SU-DHL-6 (cell line): ENCODE results near the gene TIRAP.

Experiments used
- H2AFZ ChIP-seq: fragments of 200-600 bp; sonication (generic); 2 replicates; pipeline ENCODE4 v1.6.1; 2014; ENCODE audit warnings: low read depth, mild to moderate bottlenecking, moderate library complexity, mixed read lengths, antibody characterized with exemption, low read length; ENCODE audit not compliant: severe bottlenecking
- H3F3A ChIP-seq: fragments of 200-600 bp; shearing (Covaris generic); 2 replicates; pipeline ENCODE4 v1.6.0; 2016; ENCODE audit warnings: antibody characterized with exemption, mild to moderate bottlenecking; ENCODE audit not compliant: insufficient read depth
- H3K27ac ChIP-seq: fragments of 200-600 bp; sonication (generic); 2 replicates; pipeline ENCODE4 v1.5.1; 2016; ENCODE audit warnings: low read depth, mild to moderate bottlenecking, low read length, moderate library complexity, mixed read lengths
- H3K27me3 ChIP-seq: fragments of 200-600 bp; sonication (generic), shearing (Covaris generic); 2 replicates; pipeline ENCODE4 v1.6.0; 2014; ENCODE audit warnings: mild to moderate bottlenecking, low read length
- H3K36me3 ChIP-seq: fragments of 200-600 bp; sonication (generic); 2 replicates; pipeline ENCODE4 v1.6.1; 2014; ENCODE audit warnings: mild to moderate bottlenecking, low read length, mixed read lengths
- H3K4me2 ChIP-seq: fragments of 300-600, 200-600 bp; shearing (Covaris generic), sonication (generic); 2 replicates; pipeline ENCODE4 v1.6.0; 2014; ENCODE audit warnings: low read length, low read depth, mild to moderate bottlenecking; ENCODE audit not compliant: poor library complexity, severe bottlenecking
- H3K4me3 ChIP-seq: fragments of 200-600 bp; sonication (generic); 2 replicates; pipeline ENCODE4 v1.5.1; 2014; ENCODE audit warnings: antibody characterized with exemption, low read length, mild to moderate bottlenecking, mixed read lengths; ENCODE audit not compliant: insufficient read depth, poor library complexity, severe bottlenecking
- H3K79me2 ChIP-seq: fragments of 200-600 bp; sonication (generic); 2 replicates; pipeline ENCODE4 v1.6.1; 2014; ENCODE audit warnings: mild to moderate bottlenecking, low read length, moderate library complexity; ENCODE audit not compliant: insufficient read depth
- H3K9ac ChIP-seq: fragments of 200-600 bp; sonication (generic); 2 replicates; pipeline ENCODE4 v1.7.0; 2014; ENCODE audit warnings: mild to moderate bottlenecking, low read length
- H3K9me2 ChIP-seq: fragments of 200-600 bp; sonication (generic); replicated peaks from 2 replicates; pipeline ENCODE4 v1.6.1; 2014; ENCODE audit warnings: low read length; ENCODE audit not compliant: insufficient read depth
- H3K9me3 ChIP-seq: fragments of 200-600 bp; sonication (generic); 2 replicates; pipeline ENCODE4 v1.6.1; 2014; ENCODE audit warnings: low read length, mixed read lengths; ENCODE audit not compliant: insufficient read depth
- H4K20me1 ChIP-seq: fragments of 200-600 bp; sonication (generic); 2 replicates; pipeline ENCODE4 v1.6.1; 2014; ENCODE audit warnings: low read depth, mild to moderate bottlenecking, antibody characterized with exemption, low read length, moderate library complexity, mixed read lengths
- EZH2phosphoT487 ChIP-seq: fragments of 200-600 bp; sonication (generic), shearing (Covaris generic); conservative IDR thresholded peaks from 2 replicates; pipeline ENCODE4 v1.6.1; 2018; ENCODE audit warnings: mild to moderate bottlenecking, antibody characterized with exemption, low read length, moderate library complexity, mixed read lengths
- TF ChIP-seq, protein P1 (sequence below): fragments of 200-600 bp; sonication (generic); IDR thresholded peaks from one replicate; pipeline ENCODE4 v1.5.1; 2017; ENCODE audit warnings: antibody characterized with exemption, mild to moderate bottlenecking, low read length, moderate library complexity; ENCODE audit not compliant: insufficient read depth, poor library complexity, severe bottlenecking

The TIRAP gene

GRCh38 chr11:126343051-126343450 lies 60.2 kb downstream of the TIRAP start:
- H3K36me3 ChIP-seq: no peaks in the 10 kb centered on the region

More at GRCh38 chr11:126343051-126343450, 60.2 kb downstream of the TIRAP start:
- Histone ChIP-seq H3K9me2 (no peaks in the 10 kb centered on the region), H4K20me1 (no peaks in the 10 kb centered on the region), H3K4me2 (no peak overlapping the region), H3K9me3 (no peaks in the 10 kb centered on the region), H3K27me3 (no peaks in the 10 kb centered on the region), H3F3A (no peaks in the 10 kb centered on the region), H3K27ac (no peak overlapping the region), H3K4me3 (no peak overlapping the region), H2AFZ (no peak overlapping the region), H3K79me2 (no peaks in the 10 kb centered on the region), H3K9ac (no peak overlapping the region)
- TF ChIP-seq EZH2phosphoT487: no peak
- TF ChIP-seq, protein P1, sequence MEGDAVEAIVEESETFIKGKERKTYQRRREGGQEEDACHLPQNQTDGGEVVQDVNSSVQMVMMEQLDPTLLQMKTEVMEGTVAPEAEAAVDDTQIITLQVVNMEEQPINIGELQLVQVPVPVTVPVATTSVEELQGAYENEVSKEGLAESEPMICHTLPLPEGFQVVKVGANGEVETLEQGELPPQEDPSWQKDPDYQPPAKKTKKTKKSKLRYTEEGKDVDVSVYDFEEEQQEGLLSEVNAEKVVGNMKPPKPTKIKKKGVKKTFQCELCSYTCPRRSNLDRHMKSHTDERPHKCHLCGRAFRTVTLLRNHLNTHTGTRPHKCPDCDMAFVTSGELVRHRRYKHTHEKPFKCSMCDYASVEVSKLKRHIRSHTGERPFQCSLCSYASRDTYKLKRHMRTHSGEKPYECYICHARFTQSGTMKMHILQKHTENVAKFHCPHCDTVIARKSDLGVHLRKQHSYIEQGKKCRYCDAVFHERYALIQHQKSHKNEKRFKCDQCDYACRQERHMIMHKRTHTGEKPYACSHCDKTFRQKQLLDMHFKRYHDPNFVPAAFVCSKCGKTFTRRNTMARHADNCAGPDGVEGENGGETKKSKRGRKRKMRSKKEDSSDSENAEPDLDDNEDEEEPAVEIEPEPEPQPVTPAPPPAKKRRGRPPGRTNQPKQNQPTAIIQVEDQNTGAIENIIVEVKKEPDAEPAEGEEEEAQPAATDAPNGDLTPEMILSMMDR: no peak
